NCI-H510A treated with DMSO at 0.1 percent for 48 hours (cell line): Measurements from ENCODE around the gene CD80.
A peak's percentile ranks its signal among the peaks of the same experiment; 100 is the strongest.
"Not testable (repeated sequence)": the region's sequence is repeated elsewhere in the genome, so short reads cannot be mapped to it uniquely, and the experiment has no call there.

ENCODE experiments used
- DNase-seq: peaks from one replicate; lab custom pipeline; 2025; lab: John Stamatoyannopoulos, UW

Gene CD80, protein sequence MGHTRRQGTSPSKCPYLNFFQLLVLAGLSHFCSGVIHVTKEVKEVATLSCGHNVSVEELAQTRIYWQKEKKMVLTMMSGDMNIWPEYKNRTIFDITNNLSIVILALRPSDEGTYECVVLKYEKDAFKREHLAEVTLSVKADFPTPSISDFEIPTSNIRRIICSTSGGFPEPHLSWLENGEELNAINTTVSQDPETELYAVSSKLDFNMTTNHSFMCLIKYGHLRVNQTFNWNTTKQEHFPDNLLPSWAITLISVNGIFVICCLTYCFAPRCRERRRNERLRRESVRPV

DNA sequence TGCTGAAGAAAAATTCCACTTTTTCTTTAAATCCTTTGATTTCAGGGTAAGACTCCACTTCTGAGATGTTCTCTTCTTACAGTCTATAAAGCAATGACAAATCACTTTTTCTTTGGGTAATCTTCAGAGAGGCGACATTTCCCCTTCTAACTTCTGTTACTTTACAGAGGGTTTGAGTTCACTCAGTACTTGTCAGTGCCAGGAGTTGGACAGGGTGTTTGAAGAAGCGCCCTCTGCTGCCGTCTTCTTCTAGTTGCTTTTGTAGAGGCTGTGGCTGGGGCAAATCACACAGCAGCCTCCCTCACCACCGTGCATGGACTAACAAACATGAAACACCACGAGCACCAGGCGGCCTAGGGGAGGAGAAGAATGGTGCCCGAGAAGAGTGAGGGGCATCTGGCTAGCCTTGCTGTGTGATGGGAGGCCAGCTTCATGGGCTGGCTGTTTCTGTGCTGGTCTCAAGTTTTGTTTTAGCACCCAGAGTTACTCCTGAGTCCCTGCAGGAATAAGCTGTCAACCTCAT, at the start of gene CD80:
Gene CD80, minus strand, starts transcription at position 174 of the 523 bp plus-strand sequence. CDS start 1,886 bp downstream, outside the sequence.
- peak; percentile 12 for DNase-seq

DNA sequence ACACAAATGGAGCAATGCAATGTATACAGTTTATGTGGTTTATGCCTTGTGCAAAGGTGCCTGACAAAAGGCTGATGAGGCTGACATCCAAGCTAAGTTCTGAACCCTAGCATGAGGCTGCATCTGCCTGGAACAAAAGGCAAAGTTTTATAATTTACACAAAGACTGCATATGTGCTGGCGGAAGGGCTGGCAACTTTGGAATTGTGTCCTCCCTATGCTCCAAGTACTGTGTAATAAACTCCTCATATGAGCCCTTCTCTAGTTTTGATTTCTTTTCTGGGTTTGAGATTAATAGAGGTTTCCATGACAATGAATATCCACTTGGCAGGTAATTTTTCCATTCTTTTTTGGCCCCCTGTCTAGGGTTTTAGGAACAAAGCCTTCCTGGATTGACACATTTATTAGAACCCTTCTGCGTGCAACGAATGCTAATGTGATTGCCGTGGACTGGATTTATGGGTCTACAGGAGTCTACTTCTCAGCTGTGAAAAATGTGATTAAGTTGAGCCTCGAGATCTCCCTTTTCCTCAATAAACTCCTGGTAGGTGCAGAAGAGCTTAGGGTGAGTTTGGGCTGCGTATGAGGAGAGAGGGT, 49.1 kb upstream of the CD80 start:
- no peak for DNase-seq

DNA sequence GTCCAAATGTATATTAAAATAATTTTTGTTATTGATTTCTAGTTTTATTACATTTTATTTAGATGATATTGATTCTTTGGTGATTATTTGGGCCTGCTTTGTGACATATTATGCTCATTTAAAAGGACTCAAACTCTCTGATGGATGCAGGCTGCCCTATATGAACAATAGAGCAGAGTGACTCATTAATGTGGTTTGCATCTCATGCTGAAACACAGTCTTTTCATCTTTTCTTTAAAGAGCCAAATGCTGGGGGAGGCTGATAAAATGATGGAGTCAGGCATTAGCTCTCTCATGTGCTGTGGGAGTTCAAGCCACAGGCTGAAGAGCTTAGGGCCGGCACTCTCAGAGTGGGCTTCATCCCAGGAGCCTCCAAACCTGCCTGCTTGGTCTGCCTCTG, 45.5 kb upstream of the CD80 start:
- DNase-seq = no peak

DNA sequence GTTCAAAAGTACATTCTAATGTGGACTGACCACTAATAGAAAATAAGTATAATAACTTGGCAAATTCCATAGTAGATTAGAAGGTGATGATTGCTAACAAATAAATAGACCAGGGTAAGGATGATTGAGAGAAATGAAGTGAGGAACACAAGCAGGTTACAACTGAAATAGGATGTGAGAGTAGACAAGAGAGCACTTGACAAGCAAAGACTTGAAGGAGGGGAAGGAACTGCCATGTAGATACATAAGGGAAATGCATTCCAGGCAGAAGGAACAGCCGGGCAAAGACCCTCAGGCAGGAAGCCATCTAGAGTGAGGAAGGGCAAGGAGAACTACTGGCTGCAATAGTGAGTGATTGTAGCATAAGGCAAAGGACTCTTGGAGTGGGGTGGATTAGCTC, 43.3 kb upstream of the CD80 start:
- DNase-seq = no peak

DNA sequence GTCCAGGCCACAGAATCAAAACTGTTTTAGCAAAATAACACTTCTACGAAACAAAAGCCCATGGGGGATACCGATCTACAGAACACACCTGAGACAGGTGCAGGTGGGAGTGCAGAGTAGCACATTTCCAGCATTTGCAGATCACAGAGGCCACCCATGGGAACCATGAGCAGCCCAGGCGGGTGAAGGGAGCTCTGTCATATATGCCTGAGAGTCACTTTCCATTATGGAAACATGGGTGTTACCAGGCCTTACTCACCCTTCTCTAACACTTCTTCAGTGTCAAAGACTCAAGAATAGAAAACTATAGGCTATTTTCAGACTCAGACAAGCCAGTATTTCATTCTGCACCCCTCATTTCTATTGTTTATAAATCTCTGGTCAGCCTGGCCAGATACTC, 41.7 kb upstream of the CD80 start:
- DNase-seq = no peak

DNA sequence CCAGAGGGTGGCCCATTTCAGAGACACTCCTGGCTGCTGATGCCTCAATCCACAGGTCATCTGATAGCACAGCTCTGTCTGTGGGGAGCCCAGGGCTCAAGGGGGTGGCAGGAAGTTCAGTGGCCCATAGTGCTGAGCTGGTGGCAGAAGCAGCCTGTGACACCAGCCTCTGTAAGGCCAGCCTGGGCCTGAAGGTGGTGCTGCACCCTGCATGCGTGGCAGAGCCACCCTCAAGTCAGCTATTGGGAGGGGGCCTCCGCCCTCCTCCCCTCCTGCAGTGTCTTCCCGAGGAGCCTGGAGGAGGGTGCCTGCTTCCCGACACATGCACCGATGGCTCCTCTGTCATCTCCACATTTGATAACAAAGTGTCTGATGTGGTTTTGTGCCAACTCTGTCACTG, 41.3 kb upstream of the CD80 start:
- no peak for DNase-seq

DNA sequence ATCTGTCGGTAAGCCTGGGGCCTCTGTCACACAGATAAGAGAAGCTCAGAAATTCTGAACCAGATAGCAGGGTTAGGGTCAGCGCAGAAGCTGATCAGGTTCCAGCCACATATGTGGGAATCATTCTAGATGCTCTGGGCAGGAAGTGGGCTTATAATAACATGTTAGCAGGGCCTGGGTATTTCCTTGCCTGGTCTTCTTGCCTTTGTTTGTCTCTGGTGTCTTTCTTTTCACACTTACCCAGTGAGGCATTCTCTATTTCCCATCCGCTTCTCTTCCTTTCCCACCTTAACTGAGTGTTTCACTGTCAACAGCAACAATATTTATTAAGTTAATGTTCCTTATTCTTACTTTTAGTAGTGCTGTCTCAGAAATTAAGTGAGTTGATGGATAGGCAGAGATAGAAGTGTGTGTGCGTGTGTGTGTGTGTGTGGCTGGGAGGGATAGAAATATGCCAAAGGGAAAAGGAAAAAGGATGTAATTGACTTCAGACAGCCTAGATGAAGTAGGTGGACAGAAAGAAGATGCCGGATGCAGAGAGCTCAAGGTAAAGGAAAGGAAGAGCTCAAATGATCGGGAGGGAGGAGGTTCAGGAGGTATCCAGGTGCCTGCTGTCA, 40.3 kb upstream of the CD80 start:
- DNase-seq = no peak

DNA sequence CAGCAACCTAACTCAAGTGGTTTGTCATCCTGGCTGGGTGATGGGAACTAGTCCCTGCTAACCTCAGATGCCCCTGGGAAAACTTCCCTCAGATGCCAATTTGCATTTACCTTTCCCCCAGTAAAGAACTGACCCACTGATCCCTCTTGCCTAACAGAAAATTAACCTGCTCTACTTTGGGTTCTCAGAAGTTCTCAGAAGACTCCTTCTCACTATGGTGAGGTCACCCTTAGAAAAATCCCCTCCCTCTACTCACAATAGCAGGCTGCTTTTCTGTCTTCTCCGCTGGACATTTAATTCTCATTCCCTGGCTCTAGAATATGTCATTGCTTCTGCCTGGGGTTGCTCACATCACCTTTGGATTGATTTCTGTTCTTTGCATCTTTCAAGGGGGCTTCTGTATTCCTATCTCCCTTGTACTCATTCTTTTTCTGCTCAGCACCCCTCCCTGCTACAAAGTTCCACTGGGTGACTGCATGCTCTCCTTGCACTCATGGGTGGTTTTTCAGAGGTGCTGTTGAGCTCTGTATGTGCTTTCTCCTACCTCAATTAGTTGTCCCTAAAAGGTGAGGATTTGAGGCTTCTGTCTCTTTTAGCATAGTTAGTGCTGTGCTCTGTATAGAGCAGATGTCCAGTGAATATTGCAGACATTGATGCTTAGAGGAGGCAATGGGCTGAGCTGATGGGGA, 39.1 kb upstream of the CD80 start:
- DNase-seq = no peak

DNA sequence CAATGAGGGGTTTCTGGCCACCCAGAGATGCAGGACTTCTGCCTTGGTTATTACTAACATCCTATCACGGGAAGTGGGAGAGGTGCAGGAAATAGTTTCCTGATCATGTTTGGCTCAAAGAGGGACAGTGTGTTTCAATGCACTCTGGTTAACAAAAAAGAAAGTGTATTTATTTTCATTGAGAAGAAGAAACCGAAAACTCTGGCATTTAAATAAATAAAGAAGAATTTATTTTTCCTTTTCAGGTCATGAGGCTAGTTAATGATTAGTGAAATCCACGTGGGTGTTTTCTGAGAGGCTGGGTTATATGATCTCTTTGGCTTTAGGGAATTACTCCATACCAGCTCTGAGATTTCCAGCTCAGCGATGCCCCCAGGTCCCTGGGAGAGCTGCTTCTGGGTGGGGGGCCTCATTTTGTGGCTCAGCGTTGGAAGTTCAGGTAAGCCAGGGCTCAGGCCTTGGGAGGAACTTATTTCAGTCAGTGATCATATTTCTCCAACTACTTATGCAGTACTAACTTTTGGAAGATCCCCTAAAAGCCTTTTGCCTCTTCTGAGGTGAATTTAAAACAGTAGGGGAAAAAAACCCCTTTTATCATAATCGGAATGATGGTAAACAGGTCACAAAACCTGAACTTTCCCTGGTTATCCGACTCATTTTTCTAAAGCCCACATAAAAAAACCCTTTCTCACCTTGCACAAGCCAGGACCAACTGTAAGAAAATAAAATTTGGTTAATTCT, 38.3 kb upstream of the CD80 start, which contains the start of gene PLA1A:
Gene PLA1A, plus strand, starts transcription at position 338 of the 741 bp plus-strand sequence. Its CDS starts 29 bp downstream, at position 367.
- DNase-seq = no peak

DNA sequence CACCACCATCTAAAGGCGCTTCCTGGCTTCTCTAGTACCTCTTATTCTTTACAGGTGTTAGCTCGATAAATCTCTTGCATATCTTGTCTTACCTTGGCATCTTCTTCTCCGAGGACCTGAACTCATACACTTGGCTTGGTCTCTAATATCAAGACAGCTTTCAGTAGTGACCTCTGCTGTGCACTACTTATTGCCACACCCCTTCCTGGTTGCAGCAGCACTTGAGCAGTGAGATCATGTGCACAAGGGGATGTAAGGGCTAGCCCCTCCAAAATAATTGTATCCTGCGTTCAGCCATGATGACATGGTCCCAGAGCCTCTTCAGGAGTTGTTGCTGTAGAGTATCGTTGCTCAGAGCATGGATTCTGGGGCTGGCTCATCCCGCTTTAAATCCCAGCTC, 37.0 kb upstream of the CD80 start:
- DNase-seq = no peak

DNA sequence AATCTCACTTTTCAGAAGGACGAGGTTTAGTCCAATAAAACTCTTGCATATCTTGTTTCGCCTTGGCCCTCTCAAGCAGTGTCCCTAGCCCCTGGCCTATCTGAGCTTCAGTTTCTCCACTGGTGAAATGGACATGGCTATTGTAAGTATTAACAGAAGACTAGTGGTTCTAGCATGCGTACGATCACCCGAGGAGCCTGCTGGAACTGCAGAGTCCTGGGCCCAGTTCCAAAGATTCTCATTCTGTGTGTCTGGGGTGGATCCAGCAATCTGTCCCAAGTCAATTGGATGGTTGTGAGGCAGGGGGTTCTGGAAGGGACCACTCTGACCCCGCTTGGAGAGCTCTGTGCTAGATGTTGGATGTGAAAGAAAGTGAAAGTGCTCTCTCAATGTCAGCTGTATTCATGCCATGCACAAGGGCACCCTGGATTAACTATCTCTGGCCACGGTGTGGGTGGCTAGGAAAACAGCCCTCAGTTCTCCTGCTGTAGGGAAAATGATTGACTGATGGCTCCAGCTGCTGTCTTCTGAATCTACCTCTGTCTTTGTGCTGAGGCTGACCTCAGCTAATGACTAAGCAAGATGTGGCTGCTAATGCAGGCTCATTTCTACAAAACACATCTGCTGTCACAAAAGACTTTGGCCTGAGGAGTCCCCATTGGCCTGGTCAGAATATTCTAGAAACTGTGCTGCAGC, 36.4 kb upstream of the CD80 start:
- no peak for DNase-seq

DNA sequence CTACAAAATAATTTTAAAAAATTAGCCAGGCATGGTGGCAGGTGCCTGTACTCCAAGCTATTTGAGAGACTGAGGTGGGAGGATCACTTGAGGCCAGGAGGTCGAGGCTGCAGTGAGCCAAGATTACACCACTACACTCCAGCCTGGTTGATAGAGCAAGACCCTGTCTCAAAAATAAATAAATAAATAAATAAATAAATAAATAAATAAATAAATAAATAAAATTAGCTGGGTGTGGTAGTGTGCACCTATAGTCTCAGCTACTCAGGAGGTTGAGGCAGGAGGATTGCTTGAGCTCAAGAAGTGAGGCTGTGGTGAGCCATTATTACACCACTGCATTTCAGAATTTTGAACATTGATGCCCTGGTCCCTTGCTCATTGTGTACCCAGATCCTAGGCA, 35.5 kb upstream of the CD80 start:
- DNase-seq = not testable (repeated sequence)

DNA sequence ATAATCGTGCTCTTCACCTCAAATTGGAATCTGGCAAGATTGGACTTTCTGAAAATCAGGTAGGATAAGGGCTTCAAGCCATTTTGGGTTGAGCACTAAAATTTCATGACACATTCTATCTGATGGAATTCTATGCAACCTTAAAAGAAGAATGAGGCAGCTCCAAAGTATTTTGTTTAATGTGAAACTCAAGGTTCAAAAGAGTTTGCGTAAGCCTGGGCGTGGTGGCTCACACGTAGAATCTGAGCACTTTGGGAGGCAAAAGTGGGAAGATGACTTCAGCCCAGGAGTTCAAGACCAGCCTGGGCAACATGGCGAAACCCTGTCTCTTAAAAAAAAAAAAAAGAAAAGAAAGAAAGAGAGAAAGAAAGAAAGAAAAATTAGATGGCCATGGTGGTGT, 34.7 kb upstream of the CD80 start:
- DNase-seq = no peak

DNA sequence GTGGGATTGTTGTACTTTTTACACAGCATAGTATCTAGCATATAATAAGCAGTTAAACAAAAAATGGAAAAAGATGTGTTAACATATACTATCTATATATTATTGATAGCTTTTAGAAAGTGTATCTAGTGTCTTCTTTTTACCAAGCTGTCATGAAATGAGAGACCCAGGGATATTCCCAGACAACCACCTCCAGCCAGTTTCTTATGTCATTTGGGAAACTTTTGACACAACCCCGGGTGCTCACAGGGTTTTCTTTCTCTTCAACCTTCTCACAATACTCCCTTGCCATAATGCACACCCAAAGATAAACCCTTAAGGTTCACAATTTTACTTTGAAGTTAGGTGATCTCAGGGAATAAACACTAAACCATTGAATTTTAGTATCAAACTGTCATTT, 33.4 kb upstream of the CD80 start:
- no peak for DNase-seq

DNA sequence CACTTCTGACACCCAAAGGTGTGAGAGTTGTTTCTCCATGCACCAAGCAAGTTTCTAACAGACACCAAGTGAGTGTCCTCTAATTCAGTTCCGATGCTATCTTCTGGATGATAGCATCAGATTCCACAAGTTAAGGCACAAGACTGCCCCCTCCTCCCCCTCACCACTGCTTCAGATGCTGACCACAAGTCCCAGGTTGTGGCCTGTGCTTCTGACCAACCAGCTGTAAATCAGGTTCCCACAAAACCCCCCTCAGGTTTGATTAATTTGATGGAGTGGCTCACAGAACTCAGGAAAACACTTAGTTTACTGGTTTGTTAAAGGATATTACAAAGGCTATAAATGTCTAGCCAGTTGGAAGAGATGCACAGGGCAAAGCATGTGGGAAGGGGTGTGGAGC, 31.3 kb upstream of the CD80 start:
- DNase-seq = no peak

DNA sequence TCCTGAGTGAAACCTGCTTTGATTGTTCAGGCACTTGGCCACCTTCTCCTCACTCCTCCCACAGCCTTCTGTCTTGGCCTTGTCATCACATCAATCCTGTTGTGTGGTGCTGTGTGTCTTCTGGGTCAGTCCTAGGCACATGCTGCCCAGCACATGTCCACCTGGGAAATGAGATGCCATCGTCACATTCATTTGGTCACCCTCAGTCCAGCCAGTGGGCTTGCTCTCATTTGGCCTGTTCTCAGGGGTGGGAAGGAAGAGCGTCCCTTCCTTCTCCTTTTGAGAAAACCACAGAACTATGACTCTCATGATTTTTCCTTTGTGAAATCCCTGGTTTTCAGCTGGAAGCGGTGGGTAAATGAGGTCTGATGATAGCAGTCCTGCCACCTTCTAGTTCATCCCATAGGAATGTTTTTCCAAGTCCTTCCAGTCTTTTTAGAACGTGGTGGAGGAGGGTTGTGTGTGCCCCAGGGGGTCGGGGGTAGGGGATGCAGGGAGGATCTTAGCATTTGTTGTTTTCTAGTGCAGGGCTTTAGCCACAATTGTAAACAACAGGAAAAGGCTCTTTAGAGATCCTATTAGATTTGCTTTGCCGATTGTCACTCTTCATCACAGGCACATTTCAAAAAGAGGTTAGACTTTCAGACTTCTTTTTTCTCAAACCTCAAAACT, 29.8 kb upstream of the CD80 start:
- no peak for DNase-seq

DNA sequence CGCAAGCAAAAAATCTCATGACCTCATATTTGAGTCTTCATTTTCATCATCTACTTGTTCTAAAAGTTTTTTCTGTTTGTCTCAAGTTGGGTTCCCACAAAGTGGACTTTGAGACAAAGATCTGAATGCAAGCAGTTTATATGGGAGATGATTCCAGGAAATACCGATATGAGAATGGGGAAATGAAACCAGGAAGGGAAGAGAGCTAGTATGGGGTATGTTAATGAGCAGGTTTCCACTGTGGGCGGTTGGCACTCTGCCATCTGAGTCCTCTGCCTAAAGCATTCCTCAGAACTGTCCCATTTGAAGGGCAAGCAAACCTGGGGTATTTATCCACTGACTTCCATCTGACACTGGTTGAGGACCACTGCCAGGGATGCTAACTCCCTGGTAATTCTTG, 28.7 kb upstream of the CD80 start:
- DNase-seq = no peak

DNA sequence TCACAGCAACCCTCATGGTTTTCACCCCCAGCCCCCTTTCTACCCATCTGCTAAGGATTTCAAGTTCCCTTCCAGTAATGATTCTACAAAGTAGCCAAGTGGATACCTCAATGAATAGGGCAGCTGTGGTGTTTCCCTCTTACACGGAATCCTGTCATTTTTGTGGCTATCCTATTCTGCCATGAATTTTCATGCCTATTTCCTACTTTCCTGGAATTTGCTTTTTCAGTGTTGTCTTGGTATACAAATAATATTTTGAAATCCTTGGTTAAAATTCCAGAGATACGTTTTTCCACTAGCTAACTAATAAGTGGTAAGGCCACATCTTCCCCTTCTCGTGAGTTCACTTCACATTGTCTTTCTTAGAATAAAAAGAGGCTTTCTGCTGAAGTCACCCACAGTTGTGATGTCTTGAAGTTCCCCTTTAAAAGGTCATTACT, 27.3 kb upstream of the CD80 start:
- no peak for DNase-seq

DNA sequence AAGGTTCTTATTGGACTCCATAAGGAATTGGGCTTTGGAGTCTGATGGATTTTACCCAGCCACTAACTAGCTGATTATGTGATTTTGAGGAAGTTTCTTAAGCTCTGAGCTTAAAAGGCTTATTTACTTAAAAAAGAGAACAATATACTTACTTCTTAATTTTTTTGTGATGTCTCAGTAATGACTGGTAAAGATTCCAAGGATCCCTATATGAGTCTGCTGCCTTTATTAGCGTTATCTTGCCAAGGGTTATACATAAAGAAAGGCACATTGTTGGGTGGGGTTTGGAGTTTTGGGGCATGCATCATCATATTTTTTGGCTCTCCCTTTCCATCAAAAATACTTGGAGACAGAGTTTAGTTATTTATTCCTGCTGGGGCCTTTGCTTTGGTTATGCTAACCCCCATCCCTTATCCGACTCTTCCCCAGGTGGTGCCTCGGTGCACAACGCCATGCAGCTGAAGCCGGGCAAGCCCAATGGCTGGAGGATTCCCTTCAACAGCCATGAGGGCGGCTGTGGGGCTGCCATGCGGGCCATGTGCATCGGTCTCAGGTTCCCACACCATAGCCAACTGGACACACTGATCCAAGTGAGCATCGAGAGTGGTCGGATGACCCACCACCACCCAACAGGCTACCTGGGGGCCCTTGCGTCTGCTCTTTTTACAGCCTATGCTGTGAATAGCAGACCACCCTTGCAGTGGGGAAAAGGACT, 26.6 kb upstream of the CD80 start:
- DNase-seq = no peak

DNA sequence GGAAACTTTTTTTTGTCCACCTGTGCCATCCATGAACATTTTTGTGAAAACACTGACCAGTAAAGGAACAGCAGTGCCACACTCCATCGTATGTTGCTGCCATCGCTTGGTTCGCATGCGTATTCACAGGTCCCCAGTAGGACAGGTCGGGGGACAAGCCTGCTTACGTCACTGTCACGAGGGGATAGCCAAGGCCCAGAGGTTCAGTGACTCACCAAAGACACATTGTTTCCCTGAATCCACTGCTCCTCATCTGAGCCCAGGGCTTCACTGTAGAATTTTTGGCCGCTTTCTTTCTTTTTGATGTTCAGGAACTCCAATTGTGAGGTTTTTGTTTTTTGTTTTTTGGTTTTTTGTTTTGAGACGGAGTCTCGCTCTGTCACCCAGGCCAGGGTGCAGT, 25.8 kb upstream of the CD80 start:
- DNase-seq = no peak
